SK-N-SH (cell line): Measurements from ENCODE around the gene ATN1. TPM values are rescaled to one million over a fixed set of nuclear protein-coding genes. Genes with fewer than 3 reads are reported as not detected.
A peak's percentile ranks its signal among the peaks of the same experiment; 100 is the strongest.

Source experiments
- CTCF ChIA-PET: fragments of 300-600, 350-600 bp; formaldehyde crosslinking; extraction: SDS; loops from one replicate; lab custom pipeline; 2021; lab: Yijun Ruan, JAX
- POLR2A ChIA-PET: fragments of 350-600 bp; sonication (Branson Sonifier 250); formaldehyde crosslinking; extraction: SDS; loops from one replicate; lab custom pipeline; 2020; ENCODE audit warnings: antibody characterized with exemption, inconsistent platforms; lab: Yijun Ruan, JAX
- DNase-seq: peaks from one replicate; pipeline ENCODE4 v3.0.0; 2012
- H2AFZ ChIP-seq: fragments of 200-600 bp; sonication (generic); 2 replicates; pipeline ENCODE4 v1.8.1; 2016; ENCODE audit warnings: antibody characterized with exemption, mild to moderate bottlenecking, low read depth
- H3F3A ChIP-seq: fragments of 200-600 bp; sonication (generic); replicated peaks from 2 replicates; pipeline ENCODE3; 2016; ENCODE audit warnings: antibody characterized with exemption, mild to moderate bottlenecking; ENCODE audit not compliant: insufficient read depth
- H3K27ac ChIP-seq, 2 experiments: fragments of 200-500 bp in 1 of 2; fragments of 200-600 bp in 1 of 2; sonication (Bioruptor generic) in 1 of 2; sonication (generic), shearing (Covaris generic) in 1 of 2; 2 replicates each; pipeline versions ENCODE4 v1.5.1 to v1.6.1; 2014 to 2016; ENCODE audit warnings: low read depth in 2 of 2, inconsistent platforms in 1 of 2, low read length in 1 of 2, mild to moderate bottlenecking in 1 of 2, mixed read lengths in 1 of 2
- H3K27me3 ChIP-seq: fragments of 200-600 bp; sonication (generic), shearing (Covaris generic); 2 replicates; pipeline ENCODE4 v1.6.1; 2016; ENCODE audit warnings: mixed run types; ENCODE audit not compliant: insufficient read depth
- H3K36me3 ChIP-seq, 2 experiments: fragments of 200-500 bp in 1 of 2; fragments of 200-600 bp in 1 of 2; sonication (Bioruptor generic) in 1 of 2; sonication (generic) in 1 of 2; replicated peaks in 1 of 2; 2 replicates each; pipeline versions ENCODE3 to v1.5.1; 2014 to 2016; ENCODE audit warnings: low read length in 1 of 2, mild to moderate bottlenecking in 1 of 2; ENCODE audit not compliant: insufficient read depth in 2 of 2, control insufficient read depth in 1 of 2
- H3K4me1 ChIP-seq, 2 experiments: fragments of 200-500 bp in 1 of 2; fragments of 200-600 bp in 1 of 2; sonication (Bioruptor generic) in 1 of 2; sonication (generic), shearing (Covaris generic) in 1 of 2; 2 replicates each; pipeline versions ENCODE4 v1.5.1 to v1.6.1; 2014 to 2016; ENCODE audit warnings: low read depth in 1 of 2, low read length in 1 of 2, mixed run types in 1 of 2; ENCODE audit not compliant: insufficient read depth in 2 of 2, control insufficient read depth in 1 of 2
- H3K4me2 ChIP-seq: fragments of 200-600 bp; sonication (generic), shearing (Covaris generic); 2 replicates; pipeline ENCODE4 v1.6.1; 2017; ENCODE audit warnings: mixed run types
- H3K4me3 ChIP-seq, 2 experiments: fragments of 200-500 bp in 1 of 2; fragments of 200-600 bp in 1 of 2; sonication (Bioruptor generic) in 1 of 2; sonication (generic), shearing (Covaris generic) in 1 of 2; 2 replicates each; pipeline versions ENCODE4 v1.5.1 to v1.8.1; 2014 to 2016; ENCODE audit warnings: low read depth in 2 of 2, inconsistent platforms in 1 of 2, low read length in 1 of 2, mild to moderate bottlenecking in 1 of 2, mixed read lengths in 1 of 2, moderate library complexity in 1 of 2
- H3K79me2 ChIP-seq: fragments of 200-600 bp; sonication (generic); 2 replicates; pipeline ENCODE4 v1.8.1; 2017; ENCODE audit warnings: mild to moderate bottlenecking; ENCODE audit not compliant: insufficient read depth
- H3K9ac ChIP-seq: fragments of 200-600 bp; sonication (generic); 2 replicates; pipeline ENCODE4 v1.6.1; 2017; ENCODE audit warnings: mixed run types
- H3K9me2 ChIP-seq: fragments of 200-600 bp; sonication (generic); 2 replicates; pipeline ENCODE4 v1.6.1; 2017; ENCODE audit warnings: mixed run types
- H3K9me3 ChIP-seq: fragments of 200-600 bp; sonication (generic); 2 replicates; pipeline ENCODE4 v1.6.1; 2017; ENCODE audit warnings: mixed run types, mild to moderate bottlenecking, moderate library complexity
- H4K20me1 ChIP-seq: fragments of 200-600 bp; sonication (generic); 2 replicates; pipeline ENCODE4 v1.6.1; 2017; ENCODE audit warnings: mild to moderate bottlenecking, mixed run types; ENCODE audit not compliant: insufficient read depth
- CHD2 ChIP-seq: fragments of 150-350 bp; IDR thresholded peaks from 2 replicates; pipeline ENCODE4 v1.6.1; 2018; ENCODE audit warnings: low read length; ENCODE audit not compliant: partially characterized antibody
- EP300 ChIP-seq, 2 experiments: IDR thresholded peaks; 2 replicates each; pipeline versions ENCODE4 v1.4.0 to v1.6.1; 2012; ENCODE audit warnings: borderline replicate concordance in 1 of 2, low read depth in 1 of 2, low read length in 1 of 2
- EZH2phosphoT487 ChIP-seq: fragments of 200-600 bp; sonication (generic); IDR thresholded peaks from 2 replicates; pipeline ENCODE4 v1.6.1; 2017; ENCODE audit warnings: low read depth, mixed run types, mild to moderate bottlenecking, antibody characterized with exemption, moderate library complexity, borderline replicate concordance
- JUND ChIP-seq: IDR thresholded peaks from 2 replicates; pipeline ENCODE4 v1.4.0; 2012
- MEF2A ChIP-seq: IDR thresholded peaks from 2 replicates; pipeline ENCODE4 v1.4.0; 2012; ENCODE audit warnings: low read depth, borderline replicate concordance
- NRF1 ChIP-seq: IDR thresholded peaks from 2 replicates; pipeline ENCODE4 v1.6.1; 2012; ENCODE audit warnings: low read depth, mild to moderate bottlenecking, low read length
- RAD21 ChIP-seq: IDR thresholded peaks from 2 replicates; pipeline ENCODE4 v1.6.1; 2012; ENCODE audit warnings: mild to moderate bottlenecking, low read length
- SIN3A ChIP-seq: IDR thresholded peaks from 2 replicates; pipeline ENCODE4 v1.6.1; 2012; ENCODE audit warnings: low read depth, mild to moderate bottlenecking, low read length, moderate library complexity, borderline replicate concordance
- SMC3 ChIP-seq: IDR thresholded peaks from 2 replicates; pipeline ENCODE4 v1.6.1; 2012; ENCODE audit warnings: low read depth, low read length, improper control_type of control experiment
- TAF1 ChIP-seq: IDR thresholded peaks from 2 replicates; pipeline ENCODE4 v1.6.1; 2012; ENCODE audit warnings: low read depth, mild to moderate bottlenecking, low read length, moderate library complexity, borderline replicate concordance
- TCF12 ChIP-seq: IDR thresholded peaks from 2 replicates; pipeline ENCODE4 v1.4.0; 2012
- TEAD4 ChIP-seq: IDR thresholded peaks from 2 replicates; pipeline ENCODE4 v1.4.0; 2012; ENCODE audit warnings: mild to moderate bottlenecking, borderline replicate concordance; ENCODE audit not compliant: insufficient read depth
- YY1 ChIP-seq: IDR thresholded peaks from 2 replicates; pipeline ENCODE4 v1.4.0; 2012; ENCODE audit warnings: low read depth, mild to moderate bottlenecking
- WGBS: methylation state at CpG from one replicate; pipeline ENCODE4 v1.1.6; 2017; ENCODE audit warnings: low lambda C conversion rate; 5-methylcytosine and 5-hydroxymethylcytosine counted together
- polyA plus RNA-seq, 3 experiments: library from polyadenylated mRNA; depleted of rRNA; stranded (reverse); fragments of >200 nt; gene quantifications; 2 replicates each; pipeline ENCODE4 v1.2.3, GENCODE V29; 2012
- TF ChIP-seq, protein P1 (sequence below): IDR thresholded peaks from 2 replicates; pipeline ENCODE4 v1.4.0; 2012; ENCODE audit warnings: low read depth
- TF ChIP-seq, protein P2 (sequence below): IDR thresholded peaks from 2 replicates; pipeline ENCODE4 v1.6.1; 2012; ENCODE audit warnings: mild to moderate bottlenecking, low read depth, low read length, moderate library complexity
- TF ChIP-seq, protein P3 (sequence below): fragments of 150-350 bp; IDR thresholded peaks from 2 replicates; pipeline ENCODE4 v1.6.1; 2017; ENCODE audit warnings: antibody characterized with exemption, low read length, low read depth, borderline replicate concordance
- TF ChIP-seq, protein P4 (sequence below): fragments of 200-600 bp; sonication (generic); IDR thresholded peaks from 2 replicates; pipeline ENCODE4 v1.6.1; 2017; ENCODE audit warnings: antibody characterized with exemption, mild to moderate bottlenecking, moderate library complexity
- TF ChIP-seq, protein P5 (sequence below): fragments of 150-350 bp; IDR thresholded peaks from 2 replicates; pipeline ENCODE4 v1.6.1; 2016; ENCODE audit warnings: mild to moderate bottlenecking, low read depth, low read length

ATN1 gene
- polyA plus RNA-seq, 1 of the 3 experiments (the other 2 are of a cell fraction), result 29.3 TPM

DNA sequence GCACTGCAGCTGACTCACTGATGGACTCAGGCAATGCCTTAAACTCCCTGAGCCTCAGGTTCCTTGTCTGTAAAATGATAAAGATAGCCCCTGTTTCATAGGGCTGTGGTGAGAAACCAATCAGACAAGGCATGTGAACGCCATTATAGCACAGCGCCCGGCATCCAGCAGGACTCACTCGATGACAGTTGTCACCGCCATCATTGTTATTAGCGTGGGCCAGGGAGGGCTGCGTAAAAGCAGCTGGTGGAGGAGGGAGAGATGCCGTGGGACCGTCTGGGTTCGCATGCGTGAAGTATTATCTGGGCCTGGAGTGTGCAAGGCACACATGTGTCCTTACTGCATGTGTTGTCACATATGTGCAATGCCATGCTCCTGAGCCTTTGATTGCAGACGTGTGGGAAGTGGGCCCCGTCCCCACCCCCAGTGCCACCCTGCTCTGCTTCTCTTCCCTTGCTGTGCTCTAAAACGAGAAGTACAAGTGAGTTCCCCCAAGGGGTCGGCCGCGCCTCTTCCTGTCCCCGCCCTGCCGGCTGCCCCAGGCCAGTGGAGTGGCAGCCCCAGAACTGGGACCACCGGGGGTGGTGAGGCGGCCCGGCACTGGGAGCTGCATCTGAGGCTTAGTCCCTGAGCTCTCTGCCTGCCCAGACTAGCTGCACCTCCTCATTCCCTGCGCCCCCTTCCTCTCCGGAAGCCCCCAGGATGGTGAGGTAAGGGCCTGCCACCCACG, 23.2 kb downstream of the ATN1 start, which contains the start of gene PTPN6:
Gene PTPN6, plus strand, starts transcription at position 546 of the 730 bp plus-strand sequence. Its CDS starts 157 bp downstream, at position 703.
- H3K79me2 ChIP-seq, result no peaks in the 10 kb centered on the region
- H4K20me1 ChIP-seq, result no peaks in the 10 kb centered on the region
- no peak within 1 kb of the TSS for H3K4me3 ChIP-seq
- no peak within 1 kb of the TSS for H3K4me2 ChIP-seq
- WGBS, result 95% methylated on average over 14 of the region's 25 CpGs
- H3K9me2 ChIP-seq, result no peaks in the 10 kb centered on the region
- no peaks in the 10 kb centered on the region for H3K4me1 ChIP-seq
- no peak within 1 kb of the TSS for H3K27ac ChIP-seq
- no peak for TF ChIP-seq TAF1
- no peak for TF ChIP-seq TEAD4
- CTCF ChIA-PET, result interaction anchor here (0.8 to 2.9 kb wide), 2 partner anchors 26 to 160 kb away, joined by 3 to 10 read pairs; no protein-coding TSS in a partner anchor
- H3K27me3 ChIP-seq, result no peaks in the 10 kb centered on the region
- no peaks in the 10 kb centered on the region for H3F3A ChIP-seq
- H3K9ac ChIP-seq, result no peak within 1 kb of the TSS
- peaks cover 0 to 3% of the 10 kb centered on the region in 2 experiments for H3K36me3 ChIP-seq
- no peak within 1 kb of the TSS for H2AFZ ChIP-seq
- no peaks in the 10 kb centered on the region for H3K9me3 ChIP-seq
- DNase-seq, result peak; percentile 11
- POLR2A ChIA-PET, result no interaction called here

DNA sequence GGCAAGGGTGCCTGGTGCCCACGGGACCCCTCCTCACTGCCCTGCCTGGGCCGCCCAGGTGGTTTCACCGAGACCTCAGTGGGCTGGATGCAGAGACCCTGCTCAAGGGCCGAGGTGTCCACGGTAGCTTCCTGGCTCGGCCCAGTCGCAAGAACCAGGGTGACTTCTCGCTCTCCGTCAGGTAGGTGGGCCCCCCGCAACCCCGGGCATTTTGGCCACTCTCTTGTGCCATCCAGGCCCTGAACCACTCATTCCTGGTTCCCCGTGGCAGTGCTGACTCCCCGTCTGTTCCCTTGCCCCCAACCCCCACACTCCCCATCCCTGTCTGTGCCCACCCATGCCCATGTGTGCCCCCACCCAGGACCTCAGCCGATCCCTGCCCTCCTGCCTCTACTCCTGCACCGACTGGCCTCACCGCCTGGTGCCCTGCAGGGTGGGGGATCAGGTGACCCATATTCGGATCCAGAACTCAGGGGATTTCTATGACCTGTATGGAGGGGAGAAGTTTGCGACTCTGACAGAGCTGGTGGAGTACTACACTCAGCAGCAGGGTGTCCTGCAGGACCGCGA, 23.9 kb downstream of the ATN1 start:
- no peaks in the 10 kb centered on the region for H3F3A ChIP-seq
- no peaks in the 10 kb centered on the region for H3K79me2 ChIP-seq
- no peaks in the 10 kb centered on the region for H3K9me3 ChIP-seq
- H3K27ac ChIP-seq, result no peak overlapping the region
- H2AFZ ChIP-seq, result no peak overlapping the region
- POLR2A ChIA-PET, result no interaction called here
- no peaks in the 10 kb centered on the region for H3K27me3 ChIP-seq
- peak; percentile 18 for DNase-seq
- H3K4me1 ChIP-seq, result no peaks in the 10 kb centered on the region
- 84% methylated on average over 12 of the region's 20 CpGs for WGBS
- no peaks in the 10 kb centered on the region for H4K20me1 ChIP-seq
- H3K36me3 ChIP-seq, result peaks cover 0 to 3% of the 10 kb centered on the region in 2 experiments
- H3K4me3 ChIP-seq, result no peak overlapping the region
- no peaks in the 10 kb centered on the region for H3K9me2 ChIP-seq
- CTCF ChIA-PET, result interaction anchor here (0.8 to 1.9 kb wide), 4 partner anchors 11 to 160 kb away, joined by 3 to 7 read pairs (median 6); no protein-coding TSS in a partner anchor
- no peak overlapping the region for H3K9ac ChIP-seq
- H3K4me2 ChIP-seq, result no peak overlapping the region
- TF ChIP-seq, protein P1, sequence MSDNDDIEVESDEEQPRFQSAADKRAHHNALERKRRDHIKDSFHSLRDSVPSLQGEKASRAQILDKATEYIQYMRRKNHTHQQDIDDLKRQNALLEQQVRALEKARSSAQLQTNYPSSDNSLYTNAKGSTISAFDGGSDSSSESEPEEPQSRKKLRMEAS, result no peak
- TF ChIP-seq CHD2 (no peak), SIN3A (no peak), EP300 (IDR thresholded peaks at IDR 0.05; ENCODE audit: borderline replicate concordance in 1 of 2, low read depth in 1 of 2, low read length in 1 of 2) (no peak), MEF2A (no peak), EZH2phosphoT487 (no peak), NRF1 (no peak), JUND (no peak), TCF12 (no peak), SMC3 (no peak), TEAD4 (no peak), RAD21 (no peak), YY1 (no peak)
- TF ChIP-seq, protein P2, sequence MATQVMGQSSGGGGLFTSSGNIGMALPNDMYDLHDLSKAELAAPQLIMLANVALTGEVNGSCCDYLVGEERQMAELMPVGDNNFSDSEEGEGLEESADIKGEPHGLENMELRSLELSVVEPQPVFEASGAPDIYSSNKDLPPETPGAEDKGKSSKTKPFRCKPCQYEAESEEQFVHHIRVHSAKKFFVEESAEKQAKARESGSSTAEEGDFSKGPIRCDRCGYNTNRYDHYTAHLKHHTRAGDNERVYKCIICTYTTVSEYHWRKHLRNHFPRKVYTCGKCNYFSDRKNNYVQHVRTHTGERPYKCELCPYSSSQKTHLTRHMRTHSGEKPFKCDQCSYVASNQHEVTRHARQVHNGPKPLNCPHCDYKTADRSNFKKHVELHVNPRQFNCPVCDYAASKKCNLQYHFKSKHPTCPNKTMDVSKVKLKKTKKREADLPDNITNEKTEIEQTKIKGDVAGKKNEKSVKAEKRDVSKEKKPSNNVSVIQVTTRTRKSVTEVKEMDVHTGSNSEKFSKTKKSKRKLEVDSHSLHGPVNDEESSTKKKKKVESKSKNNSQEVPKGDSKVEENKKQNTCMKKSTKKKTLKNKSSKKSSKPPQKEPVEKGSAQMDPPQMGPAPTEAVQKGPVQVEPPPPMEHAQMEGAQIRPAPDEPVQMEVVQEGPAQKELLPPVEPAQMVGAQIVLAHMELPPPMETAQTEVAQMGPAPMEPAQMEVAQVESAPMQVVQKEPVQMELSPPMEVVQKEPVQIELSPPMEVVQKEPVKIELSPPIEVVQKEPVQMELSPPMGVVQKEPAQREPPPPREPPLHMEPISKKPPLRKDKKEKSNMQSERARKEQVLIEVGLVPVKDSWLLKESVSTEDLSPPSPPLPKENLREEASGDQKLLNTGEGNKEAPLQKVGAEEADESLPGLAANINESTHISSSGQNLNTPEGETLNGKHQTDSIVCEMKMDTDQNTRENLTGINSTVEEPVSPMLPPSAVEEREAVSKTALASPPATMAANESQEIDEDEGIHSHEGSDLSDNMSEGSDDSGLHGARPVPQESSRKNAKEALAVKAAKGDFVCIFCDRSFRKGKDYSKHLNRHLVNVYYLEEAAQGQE, result no peak
- TF ChIP-seq, protein P3, sequence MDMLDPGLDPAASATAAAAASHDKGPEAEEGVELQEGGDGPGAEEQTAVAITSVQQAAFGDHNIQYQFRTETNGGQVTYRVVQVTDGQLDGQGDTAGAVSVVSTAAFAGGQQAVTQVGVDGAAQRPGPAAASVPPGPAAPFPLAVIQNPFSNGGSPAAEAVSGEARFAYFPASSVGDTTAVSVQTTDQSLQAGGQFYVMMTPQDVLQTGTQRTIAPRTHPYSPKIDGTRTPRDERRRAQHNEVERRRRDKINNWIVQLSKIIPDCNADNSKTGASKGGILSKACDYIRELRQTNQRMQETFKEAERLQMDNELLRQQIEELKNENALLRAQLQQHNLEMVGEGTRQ, result no peak
- TF ChIP-seq, protein P4, sequence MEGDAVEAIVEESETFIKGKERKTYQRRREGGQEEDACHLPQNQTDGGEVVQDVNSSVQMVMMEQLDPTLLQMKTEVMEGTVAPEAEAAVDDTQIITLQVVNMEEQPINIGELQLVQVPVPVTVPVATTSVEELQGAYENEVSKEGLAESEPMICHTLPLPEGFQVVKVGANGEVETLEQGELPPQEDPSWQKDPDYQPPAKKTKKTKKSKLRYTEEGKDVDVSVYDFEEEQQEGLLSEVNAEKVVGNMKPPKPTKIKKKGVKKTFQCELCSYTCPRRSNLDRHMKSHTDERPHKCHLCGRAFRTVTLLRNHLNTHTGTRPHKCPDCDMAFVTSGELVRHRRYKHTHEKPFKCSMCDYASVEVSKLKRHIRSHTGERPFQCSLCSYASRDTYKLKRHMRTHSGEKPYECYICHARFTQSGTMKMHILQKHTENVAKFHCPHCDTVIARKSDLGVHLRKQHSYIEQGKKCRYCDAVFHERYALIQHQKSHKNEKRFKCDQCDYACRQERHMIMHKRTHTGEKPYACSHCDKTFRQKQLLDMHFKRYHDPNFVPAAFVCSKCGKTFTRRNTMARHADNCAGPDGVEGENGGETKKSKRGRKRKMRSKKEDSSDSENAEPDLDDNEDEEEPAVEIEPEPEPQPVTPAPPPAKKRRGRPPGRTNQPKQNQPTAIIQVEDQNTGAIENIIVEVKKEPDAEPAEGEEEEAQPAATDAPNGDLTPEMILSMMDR, result no peak
- TF ChIP-seq, protein P5, sequence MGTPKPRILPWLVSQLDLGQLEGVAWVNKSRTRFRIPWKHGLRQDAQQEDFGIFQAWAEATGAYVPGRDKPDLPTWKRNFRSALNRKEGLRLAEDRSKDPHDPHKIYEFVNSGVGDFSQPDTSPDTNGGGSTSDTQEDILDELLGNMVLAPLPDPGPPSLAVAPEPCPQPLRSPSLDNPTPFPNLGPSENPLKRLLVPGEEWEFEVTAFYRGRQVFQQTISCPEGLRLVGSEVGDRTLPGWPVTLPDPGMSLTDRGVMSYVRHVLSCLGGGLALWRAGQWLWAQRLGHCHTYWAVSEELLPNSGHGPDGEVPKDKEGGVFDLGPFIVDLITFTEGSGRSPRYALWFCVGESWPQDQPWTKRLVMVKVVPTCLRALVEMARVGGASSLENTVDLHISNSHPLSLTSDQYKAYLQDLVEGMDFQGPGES, result no peak
